Aorta (tissue), 5 donors: ENCODE measurements around the gene RTN4RL1. TPM values are rescaled to one million over a fixed set of nuclear protein-coding genes. Genes with fewer than 3 reads are reported as not detected.

Experiments
- ATAC-seq: fragments of 200-7000 bp; cut with Tn5 transposase; one replicate; pipeline ENCODE4 v1.9.1; 2022; ENCODE audit warnings: moderate library complexity; ENCODE audit not compliant: low FRiP score
- DNase-seq, 2 donors: peaks; one replicate each; pipeline ENCODE4 v3.0.0-alpha.2; 2020
- H3K27ac ChIP-seq, 2 donors: one replicate each; pipeline ENCODE4 v1.5.1; 2013; ENCODE audit warnings: low read length in 2 of 2, mild to moderate bottlenecking in 2 of 2, moderate library complexity in 2 of 2, control low read depth in 1 of 2, inconsistent platforms in 1 of 2, low read depth in 1 of 2
- H3K27me3 ChIP-seq, 2 donors: one replicate each; pipeline ENCODE4 v1.6.1; 2013; ENCODE audit warnings: control low read depth in 1 of 2, low read length in 1 of 2, mild to moderate bottlenecking in 1 of 2, moderate library complexity in 1 of 2; ENCODE audit not compliant: insufficient read depth in 2 of 2, control insufficient read depth in 1 of 2
- H3K36me3 ChIP-seq, 2 donors: one replicate each; pipeline ENCODE4 v1.6.1; 2013; ENCODE audit warnings: control low read depth in 1 of 2, low read length in 1 of 2, mild to moderate bottlenecking in 1 of 2; ENCODE audit not compliant: insufficient read depth in 2 of 2, control insufficient read depth in 1 of 2
- H3K4me1 ChIP-seq, 2 donors: one replicate each; pipeline ENCODE4 v1.6.1; 2013; ENCODE audit warnings: low read length in 2 of 2, control low read depth in 1 of 2, mild to moderate bottlenecking in 1 of 2, moderate library complexity in 1 of 2; ENCODE audit not compliant: insufficient read depth in 2 of 2, control insufficient read depth in 1 of 2
- H3K4me3 ChIP-seq, 2 donors: one replicate each; pipeline ENCODE4 v1.5.1; 2013; ENCODE audit warnings: low read length in 2 of 2, control low read depth in 1 of 2, mild to moderate bottlenecking in 1 of 2
- H3K9me3 ChIP-seq: one replicate; pipeline ENCODE4 v1.6.1; 2013; ENCODE audit warnings: mild to moderate bottlenecking, low read length; ENCODE audit not compliant: control insufficient read depth
- WGBS, 2 donors: extraction: QIAGEN DNeasy Blood & Tissue Kit; methylation state at CpG; one replicate each; pipeline ENCODE4 v1.1.7; 2013; 5-methylcytosine and 5-hydroxymethylcytosine counted together
- intact Hi-C, 2 donors: fragments of 100-400 bp; cut with DNase I; formaldehyde crosslinking; loops; one replicate each; pipeline versions ENCODE4 v1.14.2 to v1.15.0; 2022
- polyA plus RNA-seq, 2 donors: library from polyadenylated mRNA; stranded (reverse); fragments of 200-250 nt; gene quantifications; one replicate each; pipeline ENCODE4 v1.2.3, GENCODE V29; 2013
- total RNA-seq, 2 donors: library from RNA; stranded (reverse); fragmentation: NEBNext Ultra II Directional; extraction: Animal tissue kit (Norgen Biotek cat#: 25700); gene quantifications; one replicate each; pipeline ENCODE4 v1.2.1, GENCODE V29; 2021
- donor health status: healthy with polysubstance abuse.
- donor health status: Bipolar disorder and iron deficiency.
- donor health status: DM: no; HTN: no; CAD: no.
- donor health status: DM: no; HTN: no; CAD: no.
- donor health status: DM: yes; HTN: yes; CAD: no.

RTN4RL1 gene
- total and polyA plus RNA-seq, 4 donors = 0.25 to 5.2 (median 2.2) TPM

GRCh38 chr17:2003525-2003924 is 21.6 kb downstream of the RTN4RL1 start:
- no peaks in the 10 kb centered on the region for H3K4me1 ChIP-seq
- no peaks in the 10 kb centered on the region for H3K36me3 ChIP-seq
- intact Hi-C loops = no loop called here
- H3K27ac ChIP-seq = no peak overlapping the region
- no peaks in the 10 kb centered on the region for H3K27me3 ChIP-seq
- no peaks in the 10 kb centered on the region for H3K9me3 ChIP-seq
- DNase-seq (no peak), ATAC-seq (no peak)
- H3K4me3 ChIP-seq = no peak overlapping the region
- WGBS, 2 donors = 94 to 97% methylated on average over 13 of the region's 13 CpGs

DNA sequence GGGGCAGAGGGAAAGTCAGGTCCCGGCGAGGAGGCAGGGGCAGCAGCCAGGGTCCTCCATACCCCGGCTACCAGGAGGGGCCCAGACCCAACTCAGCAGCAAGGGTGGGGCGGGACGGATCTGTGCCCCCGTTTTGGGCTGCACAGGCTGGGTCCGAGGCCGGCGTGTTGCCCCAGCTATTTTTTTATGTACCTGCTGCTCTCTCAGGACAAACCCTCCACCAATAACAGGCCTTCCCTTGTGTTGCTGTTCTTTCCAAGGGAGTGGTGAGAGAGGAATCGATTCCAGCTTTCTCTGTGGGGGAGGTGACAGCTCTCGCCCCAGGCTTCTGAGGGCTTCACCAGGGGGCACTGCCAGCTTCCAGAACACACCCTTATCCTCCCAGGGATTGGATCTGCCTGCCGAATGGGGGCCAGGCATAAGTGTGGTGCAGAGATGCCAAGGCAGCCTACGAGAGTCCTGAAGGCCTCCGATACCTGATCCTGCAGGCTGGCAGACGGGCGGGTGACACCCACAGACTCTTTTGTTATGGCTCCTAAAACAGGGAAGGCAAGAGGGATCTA is 22.3 kb downstream of the RTN4RL1 start:
- no peak for DNase-seq
- no peak overlapping the region for H3K27ac ChIP-seq
- no peaks in the 10 kb centered on the region for H3K4me1 ChIP-seq
- WGBS, 2 donors = 75 to 80% methylated on average over 14 to 16 of the region's 16 CpGs
- no peaks in the 10 kb centered on the region for H3K36me3 ChIP-seq
- H3K4me3 ChIP-seq = no peak overlapping the region
- no peaks in the 10 kb centered on the region for H3K9me3 ChIP-seq
- H3K27me3 ChIP-seq = no peaks in the 10 kb centered on the region
- ATAC-seq = no peak
- intact Hi-C loops = no loop called here

- WGBS, 2 donors = 7 to 8% methylated on average over 12 to 13 of the region's 13 CpGs
- no peaks in the 10 kb centered on the region for H3K36me3 ChIP-seq
- no peak overlapping the region for H3K4me3 ChIP-seq
- DNase-seq = peak; percentile 80 to 81
- no peaks in the 10 kb centered on the region for H3K9me3 ChIP-seq
- ATAC-seq = peak; percentile 78
- H3K27ac ChIP-seq = peak overlapping the region in 1 of 2 donors; percentile 8
- intact Hi-C loops = no loop called here
- H3K27me3 ChIP-seq = no peaks in the 10 kb centered on the region
- no peaks in the 10 kb centered on the region for H3K4me1 ChIP-seq
Measured at GRCh38 chr17:1999557-2000251, 25.4 kb downstream of the RTN4RL1 start.

DNA sequence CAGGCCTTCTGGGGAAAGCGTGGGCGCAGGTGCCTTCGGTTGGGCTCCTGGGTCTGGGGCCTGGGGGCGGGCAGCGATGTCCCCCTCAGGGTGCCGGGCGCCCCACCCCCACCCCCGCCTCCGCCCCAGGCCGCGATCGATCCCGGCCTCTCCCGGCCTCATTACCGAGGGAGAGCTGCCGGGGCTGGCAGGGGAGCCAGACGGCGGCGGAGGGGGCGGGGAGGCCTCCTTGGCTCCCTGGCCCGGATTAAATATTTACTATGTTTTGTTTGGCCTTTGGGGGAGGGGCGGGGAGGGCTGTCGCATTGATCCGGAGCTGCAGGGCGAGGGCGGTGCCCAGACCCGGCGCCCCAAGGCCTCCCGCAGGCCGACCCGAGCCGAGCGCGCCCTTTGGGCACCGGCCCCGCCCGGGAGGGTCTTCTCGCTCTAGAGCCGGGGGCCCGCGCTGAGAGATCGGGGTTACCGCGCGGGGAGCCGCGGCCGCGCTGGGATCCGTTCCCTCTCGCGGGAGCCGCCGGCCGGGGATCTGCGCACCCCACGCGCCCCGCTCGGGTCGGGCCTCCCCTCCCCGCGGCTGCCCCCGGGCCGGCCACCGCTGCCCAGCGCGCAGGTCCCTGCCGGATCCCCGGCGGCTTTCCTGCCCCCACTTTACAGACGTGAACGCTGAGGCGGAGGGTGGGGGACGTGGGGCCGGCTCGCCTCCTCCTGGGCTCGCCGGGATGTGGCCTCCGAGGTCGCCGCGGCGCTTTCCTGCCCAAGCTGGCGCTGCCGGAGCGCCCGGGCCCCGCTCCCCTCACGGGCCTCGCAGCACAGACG is 27.0 kb downstream of the RTN4RL1 start:
- H3K4me1 ChIP-seq = no peaks in the 10 kb centered on the region
- no peaks in the 10 kb centered on the region for H3K9me3 ChIP-seq
- H3K36me3 ChIP-seq = no peaks in the 10 kb centered on the region
- no peak overlapping the region for H3K27ac ChIP-seq
- intact Hi-C loops = no loop called here
- no peaks in the 10 kb centered on the region for H3K27me3 ChIP-seq
- DNase-seq = peak; percentile 58 to 82
- ATAC-seq = no peak
- WGBS, 2 donors = 1 to 4% methylated on average over 51 to 92 of the region's 92 CpGs
- H3K4me3 ChIP-seq = peak overlapping the region; percentile 7 to 20

- DNase-seq (no peak), ATAC-seq (no peak)
- Histone ChIP-seq H3K4me3 (no peak overlapping the region), H3K27me3 (no peaks in the 10 kb centered on the region), H3K4me1 (no peaks in the 10 kb centered on the region), H3K27ac (no peak overlapping the region), H3K36me3 (no peaks in the 10 kb centered on the region), H3K9me3 (no peaks in the 10 kb centered on the region)
- intact Hi-C loops = no loop called here
- 43 to 58% methylated on average over 17 to 22 of the region's 22 CpGs for WGBS, 2 donors
Measured at GRCh38 chr17:1997289-1997926, 27.7 kb downstream of the RTN4RL1 start.

- Histone ChIP-seq H3K27me3 (no peaks in the 10 kb centered on the region), H3K4me3 (no peak overlapping the region), H3K4me1 (no peaks in the 10 kb centered on the region), H3K36me3 (no peaks in the 10 kb centered on the region), H3K9me3 (no peaks in the 10 kb centered on the region), H3K27ac (no peak overlapping the region)
- WGBS, 2 donors = 85 to 93% methylated on average over 9 of the region's 9 CpGs
- ATAC-seq (no peak), DNase-seq (no peak)
- intact Hi-C loops = no loop called here
Measured at GRCh38 chr17:1996800-1997288, 28.3 kb downstream of the RTN4RL1 start.

DNA sequence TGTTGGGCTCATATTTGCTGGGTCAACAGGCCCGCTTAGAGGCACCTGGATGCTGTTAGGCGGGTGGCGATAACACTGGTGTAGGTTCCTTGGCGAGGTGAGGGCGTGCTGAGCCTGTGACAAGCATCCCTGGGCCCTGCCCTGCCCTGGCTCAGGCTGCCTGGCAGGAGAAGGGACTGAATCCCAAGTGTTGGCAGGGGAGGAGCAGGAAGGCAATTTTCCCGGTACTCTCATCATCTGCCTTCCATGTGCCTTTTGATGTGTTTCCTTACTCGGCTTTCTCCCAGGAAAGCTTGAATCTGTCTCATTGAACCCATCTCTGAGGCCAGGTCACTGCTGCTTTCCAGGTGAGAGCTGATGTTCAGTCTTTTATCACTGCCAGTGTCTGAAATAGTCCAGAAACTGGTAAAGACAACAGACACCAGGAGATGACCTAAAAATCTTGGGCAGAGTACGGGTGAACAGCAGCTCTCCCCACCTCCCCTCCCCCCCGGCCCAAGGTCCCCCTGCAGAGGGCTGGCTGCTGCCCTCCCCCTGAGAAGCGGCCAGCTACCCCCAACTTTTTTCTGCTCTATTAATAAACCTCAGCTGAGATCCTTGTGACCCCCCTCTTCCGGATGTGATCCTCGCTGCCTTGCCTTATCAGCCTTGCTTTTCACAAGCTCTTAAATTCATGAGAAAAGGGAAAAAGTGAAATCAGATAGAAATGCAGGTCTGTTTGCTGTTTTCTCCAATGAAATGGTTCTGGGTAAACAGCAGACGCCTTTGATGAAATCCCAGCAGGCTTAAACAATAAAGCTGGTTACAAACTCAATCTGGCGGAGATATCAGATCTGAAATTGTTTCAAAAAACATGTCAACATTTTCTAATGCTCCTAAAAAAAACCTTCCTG is 29.0 kb downstream of the RTN4RL1 start:
- no peaks in the 10 kb centered on the region for H3K36me3 ChIP-seq
- DNase-seq = no peak
- no peaks in the 10 kb centered on the region for H3K27me3 ChIP-seq
- no peaks in the 10 kb centered on the region for H3K4me1 ChIP-seq
- no peak for ATAC-seq
- no peaks in the 10 kb centered on the region for H3K9me3 ChIP-seq
- WGBS, 2 donors = 75 to 85% methylated on average over 14 of the region's 14 CpGs
- H3K27ac ChIP-seq = no peak overlapping the region
- intact Hi-C loops = no loop called here
- H3K4me3 ChIP-seq = no peak overlapping the region
